Measurements from ENCODE around the gene CYTH2. TPM values are rescaled to one million over a fixed set of nuclear protein-coding genes. Genes with fewer than 3 reads are reported as not detected.

The CYTH2 gene
- 248 TPM in 2 replicates for total RNA-seq
- long read RNA-seq, full-length matches to known transcripts: 109 of 146 reads
- long read RNA-seq, partial matches to known transcripts: 25 of 146 reads
- long read RNA-seq, other reads (novel, unspliced or antisense): 12 of 146 reads

GRCh38 chr19:48469289-48469881, at the start of gene CYTH2:
CYTH2 (plus strand) TSS chr19:48469369; CDS start chr19:48469508, 139 bp downstream.
- H3K9me3 Mint-ChIP-seq (ENCODE audit: low read depth): no peaks in the 10 kb centered on the region
- peaks cover 7% of the 10 kb centered on the region for H3K4me1 Mint-ChIP-seq (ENCODE audit: low read depth)
- peaks cover 21% of the 10 kb centered on the region for H3K36me3 Mint-ChIP-seq (ENCODE audit: insufficient read depth)
- TF ChIP-seq, protein P1, sequence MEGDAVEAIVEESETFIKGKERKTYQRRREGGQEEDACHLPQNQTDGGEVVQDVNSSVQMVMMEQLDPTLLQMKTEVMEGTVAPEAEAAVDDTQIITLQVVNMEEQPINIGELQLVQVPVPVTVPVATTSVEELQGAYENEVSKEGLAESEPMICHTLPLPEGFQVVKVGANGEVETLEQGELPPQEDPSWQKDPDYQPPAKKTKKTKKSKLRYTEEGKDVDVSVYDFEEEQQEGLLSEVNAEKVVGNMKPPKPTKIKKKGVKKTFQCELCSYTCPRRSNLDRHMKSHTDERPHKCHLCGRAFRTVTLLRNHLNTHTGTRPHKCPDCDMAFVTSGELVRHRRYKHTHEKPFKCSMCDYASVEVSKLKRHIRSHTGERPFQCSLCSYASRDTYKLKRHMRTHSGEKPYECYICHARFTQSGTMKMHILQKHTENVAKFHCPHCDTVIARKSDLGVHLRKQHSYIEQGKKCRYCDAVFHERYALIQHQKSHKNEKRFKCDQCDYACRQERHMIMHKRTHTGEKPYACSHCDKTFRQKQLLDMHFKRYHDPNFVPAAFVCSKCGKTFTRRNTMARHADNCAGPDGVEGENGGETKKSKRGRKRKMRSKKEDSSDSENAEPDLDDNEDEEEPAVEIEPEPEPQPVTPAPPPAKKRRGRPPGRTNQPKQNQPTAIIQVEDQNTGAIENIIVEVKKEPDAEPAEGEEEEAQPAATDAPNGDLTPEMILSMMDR (IDR thresholded peaks at IDR 0.05; ENCODE audit: unreplicated experiment): no peak
- H3K27ac Mint-ChIP-seq: peak within 1 kb of the TSS; percentile 98
- H3K27me3 Mint-ChIP-seq: no peaks in the 10 kb centered on the region
- DNase-seq (ENCODE audit: low spot score, unreplicated experiment): peak; percentile 71
- H3K4me3 Mint-ChIP-seq (ENCODE audit: low read depth): peak within 1 kb of the TSS; percentile 92

GRCh38 chr19:48421548-48421947, 47.6 kb upstream of the CYTH2 start:
- TF ChIP-seq, protein P1 (IDR thresholded peaks at IDR 0.05; ENCODE audit: unreplicated experiment): no peak
- no peaks in the 10 kb centered on the region for H3K9me3 Mint-ChIP-seq (ENCODE audit: low read depth)
- no peaks in the 10 kb centered on the region for H3K36me3 Mint-ChIP-seq (ENCODE audit: insufficient read depth)
- H3K27me3 Mint-ChIP-seq: no peaks in the 10 kb centered on the region
- H3K4me3 Mint-ChIP-seq (ENCODE audit: low read depth): no peak overlapping the region
- DNase-seq (ENCODE audit: low spot score, unreplicated experiment): no peak
- H3K4me1 Mint-ChIP-seq (ENCODE audit: low read depth): peaks cover 4% of the 10 kb centered on the region
- H3K27ac Mint-ChIP-seq: no peak overlapping the region

GRCh38 chr19:48424694-48425219, 44.4 kb upstream of the CYTH2 start:
- no peaks in the 10 kb centered on the region for H3K36me3 Mint-ChIP-seq (ENCODE audit: insufficient read depth)
- H3K27me3 Mint-ChIP-seq: no peaks in the 10 kb centered on the region
- no peak overlapping the region for H3K4me3 Mint-ChIP-seq (ENCODE audit: low read depth)
- H3K9me3 Mint-ChIP-seq (ENCODE audit: low read depth): no peaks in the 10 kb centered on the region
- peak overlapping the region; percentile 46 for H3K27ac Mint-ChIP-seq
- TF ChIP-seq, protein P1 (IDR thresholded peaks at IDR 0.05; ENCODE audit: unreplicated experiment): no peak
- DNase-seq (ENCODE audit: low spot score, unreplicated experiment): no peak
- peaks cover 4% of the 10 kb centered on the region for H3K4me1 Mint-ChIP-seq (ENCODE audit: low read depth)

DNA sequence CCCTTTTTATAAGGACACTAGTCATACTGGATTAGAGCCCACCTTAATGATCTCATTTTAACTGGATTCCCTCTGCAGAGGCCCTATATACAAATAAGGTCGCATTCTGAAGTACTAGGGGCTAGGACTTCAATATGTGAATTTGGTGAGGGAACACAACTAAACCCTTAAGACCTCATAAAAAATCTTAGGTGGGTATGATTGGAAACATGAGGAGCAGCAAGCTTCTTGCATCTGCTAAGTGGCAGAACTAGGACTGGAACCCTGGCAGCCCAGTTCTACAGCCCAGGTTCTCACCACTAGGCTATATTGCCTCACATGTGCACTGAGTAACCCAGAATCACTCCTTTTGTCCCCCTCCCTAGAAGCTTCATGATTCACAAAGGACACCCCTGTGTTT, 40.5 kb upstream of the CYTH2 start:
- Mint-ChIP-seq H3K9me3 (ENCODE audit: low read depth) (peaks cover 3% of the 10 kb centered on the region), H3K27me3 (no peaks in the 10 kb centered on the region), H3K36me3 (ENCODE audit: insufficient read depth) (no peaks in the 10 kb centered on the region), H3K4me3 (ENCODE audit: low read depth) (no peak overlapping the region), H3K27ac (no peak overlapping the region), H3K4me1 (ENCODE audit: low read depth) (peaks cover 3% of the 10 kb centered on the region)
- DNase-seq (ENCODE audit: low spot score, unreplicated experiment): no peak
- TF ChIP-seq, protein P1 (IDR thresholded peaks at IDR 0.05; ENCODE audit: unreplicated experiment): no peak

DNA sequence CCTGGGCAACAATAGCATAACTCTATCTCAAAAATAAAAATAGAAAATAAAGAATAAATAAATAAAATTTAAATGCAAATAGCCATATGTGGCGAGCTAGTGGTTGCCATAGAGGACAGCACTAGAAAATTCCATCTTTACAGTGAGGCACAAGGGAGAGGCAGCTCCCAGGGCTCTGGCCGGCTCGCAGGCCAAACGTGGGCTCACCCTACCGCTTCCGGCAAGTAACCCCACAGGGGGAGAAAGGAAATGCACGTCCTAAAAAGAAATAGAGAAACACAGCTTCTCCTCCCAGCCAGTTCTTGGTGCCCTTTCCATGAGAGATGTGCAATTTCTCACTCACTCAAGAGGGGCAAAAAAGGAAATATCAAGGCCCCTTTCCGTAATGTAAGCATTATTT, 35.8 kb upstream of the CYTH2 start:
- no peaks in the 10 kb centered on the region for H3K27me3 Mint-ChIP-seq
- TF ChIP-seq, protein P1 (IDR thresholded peaks at IDR 0.05; ENCODE audit: unreplicated experiment): no peak
- H3K27ac Mint-ChIP-seq: no peak overlapping the region
- H3K4me1 Mint-ChIP-seq (ENCODE audit: low read depth): no peaks in the 10 kb centered on the region
- no peaks in the 10 kb centered on the region for H3K36me3 Mint-ChIP-seq (ENCODE audit: insufficient read depth)
- H3K4me3 Mint-ChIP-seq (ENCODE audit: low read depth): no peak overlapping the region
- no peak for DNase-seq (ENCODE audit: low spot score, unreplicated experiment)
- peaks cover 3% of the 10 kb centered on the region for H3K9me3 Mint-ChIP-seq (ENCODE audit: low read depth)
